ENCODE data around the gene SUFU. TPM values are rescaled to one million over a fixed set of nuclear protein-coding genes. Genes with fewer than 3 reads are reported as not detected.

The SUFU gene
- total and polyA plus RNA-seq, 2 of the 8 experiments (the other 6 are each of a cell fraction or from before 2014, with no cell fraction given) = 7.0 to 10.8 TPM

- TF ChIP-seq ZNF274 (IDR thresholded peaks at IDR 0.05; ENCODE audit: borderline replicate concordance, extremely low read depth, low read length) (no peak), NANOG (IDR thresholded peaks at IDR 0.05; ENCODE audit: insufficient read depth, low read depth, low read length, poor library complexity, severe bottlenecking) (no peak), TEAD4 (IDR thresholded peaks at IDR 0.05; ENCODE audit: low read depth, low read length) (no peak), SAP30 (IDR thresholded peaks at IDR 0.05; ENCODE audit: insufficient read depth, insufficient replicate concordance, low read length) (no peak), HDAC6 (IDR thresholded peaks at IDR 0.05; ENCODE audit: low read depth, low read length) (no peak), TAF7 (optimal IDR thresholded peaks at IDR 0.05; ENCODE audit: borderline replicate concordance, low read depth, low read length) (no peak), SIRT6 (IDR thresholded peaks at IDR 0.05; ENCODE audit: low read length) (no peak), POU5F1 (IDR thresholded peaks at IDR 0.05; ENCODE audit: low read depth, low read length) (no peak), YY1 (IDR thresholded peaks at IDR 0.05; ENCODE audit: low read depth, low read length) (no peak), CBX5 (IDR thresholded peaks at IDR 0.05; ENCODE audit: low read depth, low read length) (no peak)
Observed at GRCh38 chr10:102511583-102512274, 8.0 kb downstream of the SUFU start (continued).

Data from H1 (cell line).